Cardiac muscle cell (in vitro differentiated cells and primary cell): Measurements from ENCODE around the gene AHDC1. TPM values are rescaled to one million over a fixed set of nuclear protein-coding genes. Genes with fewer than 3 reads are reported as not detected.

ENCODE experiments used
- DNase-seq, 2 donors: peaks; one replicate each; pipeline versions ENCODE4 v3.0.0 to v3.0.0-alpha.2; 2010 to 2017; ENCODE audit warnings: low read depth in 1 of 2, low spot score in 1 of 2
- H3K27ac ChIP-seq: fragments of 200-600 bp; sonication (generic); 2 replicates; pipeline ENCODE4 v1.5.1; 2016
- H3K27me3 ChIP-seq: fragments of 200-600 bp; sonication (generic); 2 replicates; pipeline ENCODE4 v1.6.0; 2016; ENCODE audit warnings: control low read depth
- H3K36me3 ChIP-seq: fragments of 200-600 bp; sonication (generic); 2 replicates; pipeline ENCODE4 v1.5.1; 2016; ENCODE audit warnings: control low read depth
- H3K4me1 ChIP-seq: fragments of 200-600 bp; sonication (generic); 2 replicates; pipeline ENCODE4 v1.8.1; 2017; ENCODE audit warnings: low read depth, mild to moderate bottlenecking, mixed run types
- H3K4me3 ChIP-seq: fragments of 200-600 bp; sonication (generic); 2 replicates; pipeline ENCODE4 v1.5.1; 2016; ENCODE audit warnings: mild to moderate bottlenecking
- H3K9me3 ChIP-seq: fragments of 200-600 bp; sonication (generic); 2 replicates; pipeline ENCODE4 v1.5.1; 2017; ENCODE audit warnings: low read depth, mild to moderate bottlenecking, control low read depth
- CTCF ChIP-seq: IDR thresholded peaks from 2 replicates; pipeline ENCODE4 v1.5.1; 2012; ENCODE audit warnings: low read depth, mild to moderate bottlenecking, low read length
- polyA plus RNA-seq: library from polyadenylated mRNA; unstranded; fragments of >200 nt; fragmentation: Nextera tagmentation; extraction: Ambion mirVana; gene quantifications from 2 replicates; pipeline ENCODE4 v1.2.1, GENCODE V29; 2016
- total RNA-seq: library from RNA; depleted of rRNA; stranded (reverse); fragments of >200 nt; gene quantifications from 2 replicates; pipeline ENCODE4 v1.2.3, GENCODE V29; 2016

The AHDC1 gene
- total and polyA plus RNA-seq, 2 experiments from 2014 or later: 16.3 to 58.1 TPM

GRCh38 chr1:27517301-27517700 lies 86.6 kb downstream of the AHDC1 start:
- Histone ChIP-seq H3K9me3 (no peaks in the 10 kb centered on the region), H3K4me3 (no peak overlapping the region), H3K4me1 (peaks cover 39% of the 10 kb centered on the region), H3K36me3 (no peaks in the 10 kb centered on the region), H3K27me3 (no peaks in the 10 kb centered on the region), H3K27ac (peak overlapping the region; percentile 94)
- DNase-seq: no peak
- TF ChIP-seq CTCF: no peak

- Histone ChIP-seq H3K36me3 (no peaks in the 10 kb centered on the region), H3K4me3 (no peak overlapping the region), H3K27me3 (no peaks in the 10 kb centered on the region), H3K4me1 (peaks cover 31% of the 10 kb centered on the region), H3K9me3 (no peaks in the 10 kb centered on the region), H3K27ac (no peak overlapping the region)
- TF ChIP-seq CTCF: no peak
- no peak for DNase-seq
These were observed 88.3 kb downstream of the AHDC1 start for GRCh38 chr1:27515626-27516025.

- no peak overlapping the region for H3K4me3 ChIP-seq
- DNase-seq: no peak
- H3K4me1 ChIP-seq: peaks cover 22% of the 10 kb centered on the region
- no peaks in the 10 kb centered on the region for H3K9me3 ChIP-seq
- H3K36me3 ChIP-seq: no peaks in the 10 kb centered on the region
- no peak for TF ChIP-seq CTCF
- peak overlapping the region; percentile 33 for H3K27ac ChIP-seq
- H3K27me3 ChIP-seq: no peaks in the 10 kb centered on the region
These were observed 90.0 kb downstream of the AHDC1 start for GRCh38 chr1:27513958-27514357.

GRCh38 chr1:27513528-27513927 lies 90.4 kb downstream of the AHDC1 start:
- Histone ChIP-seq H3K4me3 (no peak overlapping the region), H3K27ac (no peak overlapping the region), H3K36me3 (no peaks in the 10 kb centered on the region), H3K4me1 (peaks cover 18% of the 10 kb centered on the region), H3K9me3 (no peaks in the 10 kb centered on the region), H3K27me3 (no peaks in the 10 kb centered on the region)
- TF ChIP-seq CTCF: no peak
- DNase-seq: no peak

GRCh38 chr1:27509127-27510080 lies 94.5 kb downstream of the AHDC1 start:
- H3K4me1 ChIP-seq: peaks cover 14% of the 10 kb centered on the region
- no peak overlapping the region for H3K4me3 ChIP-seq
- H3K27ac ChIP-seq: peak overlapping the region; percentile 50
- DNase-seq: no peak
- no peaks in the 10 kb centered on the region for H3K9me3 ChIP-seq
- H3K27me3 ChIP-seq: no peaks in the 10 kb centered on the region
- TF ChIP-seq CTCF: no peak
- H3K36me3 ChIP-seq: no peaks in the 10 kb centered on the region
